ENCODE data around the gene PHF14.
A peak's percentile ranks its signal among the peaks of the same experiment; 100 is the strongest.

PHF14 gene

GRCh38 chr7:11188529-11189310 lies 215.0 kb downstream of the PHF14 start:
- H3K4me3 ChIP-seq (ENCODE audit: low read length), result no peak overlapping the region
- TF ChIP-seq, protein P1, sequence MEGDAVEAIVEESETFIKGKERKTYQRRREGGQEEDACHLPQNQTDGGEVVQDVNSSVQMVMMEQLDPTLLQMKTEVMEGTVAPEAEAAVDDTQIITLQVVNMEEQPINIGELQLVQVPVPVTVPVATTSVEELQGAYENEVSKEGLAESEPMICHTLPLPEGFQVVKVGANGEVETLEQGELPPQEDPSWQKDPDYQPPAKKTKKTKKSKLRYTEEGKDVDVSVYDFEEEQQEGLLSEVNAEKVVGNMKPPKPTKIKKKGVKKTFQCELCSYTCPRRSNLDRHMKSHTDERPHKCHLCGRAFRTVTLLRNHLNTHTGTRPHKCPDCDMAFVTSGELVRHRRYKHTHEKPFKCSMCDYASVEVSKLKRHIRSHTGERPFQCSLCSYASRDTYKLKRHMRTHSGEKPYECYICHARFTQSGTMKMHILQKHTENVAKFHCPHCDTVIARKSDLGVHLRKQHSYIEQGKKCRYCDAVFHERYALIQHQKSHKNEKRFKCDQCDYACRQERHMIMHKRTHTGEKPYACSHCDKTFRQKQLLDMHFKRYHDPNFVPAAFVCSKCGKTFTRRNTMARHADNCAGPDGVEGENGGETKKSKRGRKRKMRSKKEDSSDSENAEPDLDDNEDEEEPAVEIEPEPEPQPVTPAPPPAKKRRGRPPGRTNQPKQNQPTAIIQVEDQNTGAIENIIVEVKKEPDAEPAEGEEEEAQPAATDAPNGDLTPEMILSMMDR (IDR thresholded peaks at IDR 0.05; ENCODE audit: insufficient read depth, low read depth, low read length, missing control alignments), result no peak
- DNase-seq (ENCODE audit: low read depth), result no peak

DNA sequence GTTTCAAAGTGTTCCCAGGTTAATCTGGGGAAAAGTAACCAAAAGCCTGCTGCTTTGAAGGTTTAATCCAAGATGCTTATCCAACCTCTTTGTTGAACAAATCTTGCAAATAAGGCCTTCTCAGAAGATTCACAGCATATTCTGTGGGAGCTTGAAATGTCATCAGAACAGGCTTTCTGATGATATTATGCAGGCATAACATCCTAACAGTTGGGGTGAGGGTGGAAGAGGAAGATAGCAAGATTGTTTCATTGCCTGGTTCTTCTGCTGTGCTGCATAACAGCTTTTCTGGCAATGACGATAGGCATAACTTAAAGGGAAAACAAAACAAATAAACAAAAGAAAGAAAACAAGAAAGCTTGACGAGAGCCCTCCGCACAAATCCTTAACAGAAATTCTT lies 217.4 kb downstream of the PHF14 start:
- no peak overlapping the region for H3K4me3 ChIP-seq (ENCODE audit: low read length)
- TF ChIP-seq, protein P1 (IDR thresholded peaks at IDR 0.05; ENCODE audit: insufficient read depth, low read depth, low read length, missing control alignments), result no peak
- no peak for DNase-seq (ENCODE audit: low read depth)

- DNase-seq (ENCODE audit: low read depth), result no peak
- H3K4me3 ChIP-seq (ENCODE audit: low read length), result no peak overlapping the region
- TF ChIP-seq, protein P1 (IDR thresholded peaks at IDR 0.05; ENCODE audit: insufficient read depth, low read depth, low read length, missing control alignments), result no peak
Observed at GRCh38 chr7:11191574-11192220, 218.0 kb downstream of the PHF14 start.

GRCh38 chr7:11192506-11192905 lies 218.8 kb downstream of the PHF14 start:
- H3K4me3 ChIP-seq (ENCODE audit: low read length), result no peak overlapping the region
- TF ChIP-seq, protein P1 (IDR thresholded peaks at IDR 0.05; ENCODE audit: insufficient read depth, low read depth, low read length, missing control alignments), result no peak
- DNase-seq (ENCODE audit: low read depth), result no peak

DNA sequence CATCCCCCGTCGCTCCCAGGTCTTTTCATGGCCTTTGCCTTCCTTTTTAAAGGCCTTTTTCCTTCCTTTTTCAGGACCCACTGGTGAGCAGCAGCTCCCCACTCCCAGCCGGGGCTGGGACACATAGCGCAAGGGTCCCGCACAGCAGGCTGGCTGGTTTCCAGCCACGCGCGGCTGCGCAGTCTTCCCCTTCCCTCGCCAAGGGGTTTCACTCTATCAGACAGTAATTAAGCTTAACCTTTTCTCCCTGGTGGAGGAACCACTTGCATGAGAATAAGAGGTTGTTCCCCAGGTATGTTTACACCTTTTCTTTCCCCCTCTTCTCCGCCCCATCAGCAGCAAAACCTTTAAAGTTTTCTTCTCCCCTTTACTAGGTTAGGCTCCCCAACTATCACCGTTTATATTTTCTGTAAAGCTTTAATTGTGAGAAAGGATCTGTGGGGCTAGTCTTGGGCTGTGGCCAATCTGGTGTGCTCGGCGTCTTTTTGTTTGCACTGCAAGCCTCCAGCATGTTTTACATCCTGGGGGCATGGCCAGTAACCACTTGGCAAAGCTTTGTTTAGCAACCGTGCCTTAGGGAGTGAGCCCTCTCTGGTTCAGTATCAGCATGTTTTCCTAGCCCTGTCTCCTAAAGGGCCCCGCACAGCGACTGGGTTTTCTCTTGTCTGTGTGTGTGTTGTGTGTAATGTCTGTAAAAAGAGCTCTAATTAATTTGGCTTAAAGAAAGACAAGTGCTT lies 219.6 kb downstream of the PHF14 start:
- H3K4me3 ChIP-seq (ENCODE audit: low read length), result no peak overlapping the region
- TF ChIP-seq, protein P1 (IDR thresholded peaks at IDR 0.05; ENCODE audit: insufficient read depth, low read depth, low read length, missing control alignments), result no peak
- DNase-seq (ENCODE audit: low read depth), result peak; percentile 51

GRCh38 chr7:11193888-11194287 lies 220.2 kb downstream of the PHF14 start:
- DNase-seq (ENCODE audit: low read depth), result no peak
- H3K4me3 ChIP-seq (ENCODE audit: low read length), result no peak overlapping the region
- TF ChIP-seq, protein P1 (IDR thresholded peaks at IDR 0.05; ENCODE audit: insufficient read depth, low read depth, low read length, missing control alignments), result no peak

Measured in epithelial cell of esophagus (primary cell).